ENCODE data around the gene SORCS2.

DNA sequence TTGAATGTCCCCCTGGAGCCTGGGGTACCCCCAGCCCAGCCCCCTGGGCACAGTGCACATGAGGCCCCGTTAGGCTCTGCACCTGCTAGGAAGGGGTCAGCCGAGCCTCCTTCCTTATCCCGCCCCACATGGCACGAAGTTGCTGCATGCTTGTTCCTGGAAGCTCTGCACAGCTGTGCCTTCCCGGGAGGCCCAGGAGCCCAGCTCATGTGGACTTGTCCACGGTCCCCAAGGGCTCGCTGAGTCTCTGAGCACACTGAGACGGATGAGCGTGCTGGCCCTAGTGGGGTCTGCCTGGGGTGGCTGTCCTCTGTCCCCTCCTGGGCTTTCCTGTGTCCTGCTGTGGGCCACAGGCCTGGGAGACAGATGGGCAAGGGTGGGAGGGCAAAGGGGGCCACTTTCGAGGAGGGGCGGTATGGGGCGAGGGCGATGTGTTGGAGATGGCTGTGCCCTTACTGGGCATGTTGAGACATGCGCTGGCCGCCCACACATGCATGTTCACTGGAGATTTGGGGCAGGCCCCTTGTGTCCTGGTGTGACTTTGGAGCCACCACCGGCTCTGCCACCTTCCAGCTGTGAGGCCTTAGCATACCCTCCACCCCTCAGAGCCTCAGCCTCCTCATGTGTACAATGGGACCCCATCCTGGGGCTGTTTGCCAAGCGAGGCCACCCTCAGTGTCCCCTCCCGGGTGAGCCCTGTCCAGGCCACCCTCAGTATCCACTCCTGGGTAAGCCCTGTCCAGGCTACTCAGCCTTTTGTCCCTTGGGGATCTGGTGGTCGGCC, 509.7 kb downstream of the SORCS2 start:
- TF ChIP-seq, protein P1, sequence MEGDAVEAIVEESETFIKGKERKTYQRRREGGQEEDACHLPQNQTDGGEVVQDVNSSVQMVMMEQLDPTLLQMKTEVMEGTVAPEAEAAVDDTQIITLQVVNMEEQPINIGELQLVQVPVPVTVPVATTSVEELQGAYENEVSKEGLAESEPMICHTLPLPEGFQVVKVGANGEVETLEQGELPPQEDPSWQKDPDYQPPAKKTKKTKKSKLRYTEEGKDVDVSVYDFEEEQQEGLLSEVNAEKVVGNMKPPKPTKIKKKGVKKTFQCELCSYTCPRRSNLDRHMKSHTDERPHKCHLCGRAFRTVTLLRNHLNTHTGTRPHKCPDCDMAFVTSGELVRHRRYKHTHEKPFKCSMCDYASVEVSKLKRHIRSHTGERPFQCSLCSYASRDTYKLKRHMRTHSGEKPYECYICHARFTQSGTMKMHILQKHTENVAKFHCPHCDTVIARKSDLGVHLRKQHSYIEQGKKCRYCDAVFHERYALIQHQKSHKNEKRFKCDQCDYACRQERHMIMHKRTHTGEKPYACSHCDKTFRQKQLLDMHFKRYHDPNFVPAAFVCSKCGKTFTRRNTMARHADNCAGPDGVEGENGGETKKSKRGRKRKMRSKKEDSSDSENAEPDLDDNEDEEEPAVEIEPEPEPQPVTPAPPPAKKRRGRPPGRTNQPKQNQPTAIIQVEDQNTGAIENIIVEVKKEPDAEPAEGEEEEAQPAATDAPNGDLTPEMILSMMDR (IDR thresholded peaks at IDR 0.05) = no peak
- TF ChIP-seq POLR2A (IDR thresholded peaks at IDR 0.05) (no peak), POLR2AphosphoS5 (IDR thresholded peaks at IDR 0.05) (no peak)

Data from breast epithelium (tissue), 3 donors.